K562 (cell line): ENCODE measurements around the gene ZNF407. TPM values are rescaled to one million over a fixed set of nuclear protein-coding genes. Genes with fewer than 3 reads are reported as not detected.

Source experiments
- ATAC-seq: fragments of 200-7000 bp; cut with Tn5 transposase; 3 replicates; pipeline ENCODE4 v1.9.1; 2020; ENCODE audit warnings: moderate library complexity
- BruUV-seq: library from RNA; stranded (reverse); fragments of 400-500 nt; replicated peaks from 2 replicates; lab custom pipeline; 2021; lab: Mats Ljungman, UMichigan
- CTCF ChIA-PET: fragments of 300-600 bp; formaldehyde crosslinking; extraction: SDS; loops from one replicate; lab custom pipeline; 2021; ENCODE audit warnings: low intra/inter-chr PET ratio; lab: Yijun Ruan, JAX
- POLR2A ChIA-PET: fragments of 300-600, 350-650 bp; sonication (Branson Sonifier 250); formaldehyde crosslinking; extraction: SDS; loops from one replicate; lab custom pipeline; 2021; ENCODE audit warnings: antibody characterized with exemption, inconsistent platforms; lab: Yijun Ruan, JAX
- DNase-seq, 4 experiments: peaks; one replicate each; pipeline versions ENCODE4 v3.0.0 to v3.0.0-alpha.2; 2011 to 2018; ENCODE audit warnings: low spot score in 3 of 4, mixed read lengths in 3 of 4; ENCODE audit errors: extremely low read depth in 1 of 4
- FAIRE-seq: peaks from 2 replicates; lab custom pipeline; 2011; peaks lifted over from hg19 to GRCh38; lab: Jason Lieb, UNC
- H2AFZ ChIP-seq: 2 replicates; pipeline ENCODE4 v1.6.0; 2011; ENCODE audit warnings: low read depth, low read length, control low read depth, inconsistent platforms
- H3K27ac ChIP-seq: fragments of 200-600 bp; 3 replicates; pipeline ENCODE4 v1.8.0; 2011; ENCODE audit warnings: low read depth, mild to moderate bottlenecking, control low read depth, inconsistent platforms, low read length, moderate library complexity, mixed read lengths; ENCODE audit errors: extremely low read depth
- H3K27me3 ChIP-seq, 2 experiments: fragments of 300-600 bp in 1 of 2; 2 replicates in 1 of 2; 3 replicates in 1 of 2; pipeline versions ENCODE4 v1.6.0 to v1.8.0; 2011; ENCODE audit warnings: inconsistent platforms in 2 of 2, low read length in 2 of 2, mild to moderate bottlenecking in 1 of 2, mixed read lengths in 1 of 2, moderate library complexity in 1 of 2; ENCODE audit not compliant: control insufficient read depth in 2 of 2, insufficient read depth in 2 of 2
- H3K36me3 ChIP-seq: fragments of 300-600 bp; 3 replicates; pipeline ENCODE4 v1.8.0; 2011; ENCODE audit warnings: mild to moderate bottlenecking, low read length, inconsistent platforms; ENCODE audit not compliant: control insufficient read depth, insufficient read depth
- H3K4me1 ChIP-seq, 2 experiments: fragments of 200-600 bp in 1 of 2; replicated peaks in 1 of 2; 2 replicates in 1 of 2; 3 replicates in 1 of 2; pipeline versions ENCODE4 v1.5.1 to v1.8.0; 2011; ENCODE audit warnings: inconsistent platforms in 2 of 2, low read length in 2 of 2, mild to moderate bottlenecking in 1 of 2, mixed read lengths in 1 of 2, moderate library complexity in 1 of 2; ENCODE audit not compliant: control insufficient read depth in 2 of 2, insufficient read depth in 2 of 2
- H3K4me2 ChIP-seq: 2 replicates; pipeline ENCODE4 v1.6.1; 2011; ENCODE audit warnings: low read length, control low read depth, inconsistent platforms, mixed read lengths; ENCODE audit not compliant: insufficient read depth
- H3K4me3 ChIP-seq: fragments of 200-600 bp; sonication (generic), shearing (Covaris generic); 2 replicates; pipeline ENCODE4 v1.5.1; 2016; ENCODE audit warnings: control low read depth, inconsistent platforms
- H3K79me2 ChIP-seq: fragments of 200-600 bp; 3 replicates; pipeline ENCODE4 v1.8.0; 2011; ENCODE audit warnings: low read length, inconsistent platforms; ENCODE audit not compliant: control insufficient read depth, insufficient read depth
- H3K9ac ChIP-seq, 2 experiments: 2 replicates each; pipeline versions ENCODE4 v1.6.0 to v1.6.1; 2011; ENCODE audit warnings: low read depth in 2 of 2, low read length in 2 of 2, control low read depth in 1 of 2, inconsistent platforms in 1 of 2, mild to moderate bottlenecking in 1 of 2, mixed read lengths in 1 of 2; ENCODE audit not compliant: insufficient read depth in 1 of 2
- H3K9me1 ChIP-seq: one replicate; pipeline ENCODE4 v1.6.0; 2011; ENCODE audit warnings: inconsistent platforms, mild to moderate bottlenecking, low read length, moderate library complexity; ENCODE audit not compliant: control insufficient read depth, insufficient read depth
- H3K9me3 ChIP-seq: replicated peaks from 2 replicates; pipeline ENCODE4 v1.5.1; 2011; ENCODE audit warnings: low read depth, low read length, inconsistent platforms; ENCODE audit not compliant: control insufficient read depth, insufficient read depth
- H4K20me1 ChIP-seq: replicated peaks from 2 replicates; pipeline ENCODE4 v1.6.1; 2011; ENCODE audit warnings: low read length, inconsistent platforms, mixed read lengths; ENCODE audit not compliant: control insufficient read depth, insufficient read depth
- ADNP ChIP-seq: fragments of 200-800 bp; sonication (Bioruptor generic); IDR thresholded peaks from 2 replicates; pipeline ENCODE4 v1.6.1; 2016; ENCODE audit warnings: missing genetic modification characterization, missing compliant biosample characterization
- ARHGAP35 ChIP-seq: fragments of 450-650 bp; IDR thresholded peaks from 2 replicates; pipeline ENCODE4 v1.6.1; 2018; ENCODE audit not compliant: partially characterized antibody
- BHLHE40 ChIP-seq: IDR thresholded peaks from 2 replicates; pipeline ENCODE4 v1.6.1; 2011; ENCODE audit warnings: low read length, improper control_type of control experiment
- CBX1 ChIP-seq: sonication (generic); IDR thresholded peaks from 2 replicates; pipeline ENCODE4 v1.6.1; 2016; ENCODE audit warnings: antibody characterized with exemption, low read depth, mild to moderate bottlenecking
- FIP1L1 ChIP-seq: fragments of 200-400 bp; formaldehyde crosslinking; IDR thresholded peaks from 2 replicates; pipeline ENCODE4 v1.6.1; 2018; ENCODE audit warnings: mild to moderate bottlenecking, low read depth, low read length; ENCODE audit not compliant: poor library complexity, severe bottlenecking
- HOXB6 ChIP-seq: fragments of 250-450 bp; sonication (Bioruptor Pico); IDR thresholded peaks from 2 replicates; pipeline ENCODE4 v1.5.1; 2022; ENCODE audit warnings: mild to moderate bottlenecking, borderline replicate concordance
- KLF16 ChIP-seq: IDR thresholded peaks from 2 replicates; pipeline ENCODE4 v1.6.1; 2016; ENCODE audit warnings: antibody characterized with exemption
- POU5F1 ChIP-seq: fragments of 150-350 bp; IDR thresholded peaks from 2 replicates; pipeline ENCODE4 v1.6.1; 2014; ENCODE audit warnings: borderline replicate concordance, low read length, low read depth, mild to moderate bottlenecking; ENCODE audit not compliant: partially characterized antibody
- ZBED1 ChIP-seq: IDR thresholded peaks from 2 replicates; pipeline ENCODE4 v1.6.1; 2014
- ZFX ChIP-seq: sonication (generic); formaldehyde crosslinking; IDR thresholded peaks from 2 replicates; pipeline ENCODE4 v1.8.0; 2022; ENCODE audit warnings: mild to moderate bottlenecking, missing genetic modification reagents, moderate library complexity
- ZNF384 ChIP-seq: IDR thresholded peaks from 2 replicates; pipeline ENCODE4 v1.6.1; 2012; ENCODE audit warnings: low read depth, low read length, improper control_type of control experiment
- ZNF444 ChIP-seq: fragments of 250-450 bp; sonication (Bioruptor Pico); IDR thresholded peaks from 2 replicates; pipeline ENCODE4 v1.4.0; 2020; ENCODE audit warnings: mild to moderate bottlenecking, moderate library complexity
- ZNF707 ChIP-seq: fragments of 250-450 bp; sonication (Bioruptor Pico); conservative IDR thresholded peaks from 2 replicates; pipeline ENCODE4 v1.8.0; 2022; ENCODE audit warnings: inconsistent platforms, mild to moderate bottlenecking, moderate library complexity
- WGBS: fragments of 100-300 bp; shearing (Covaris generic); methylation state at CpG from one replicate; pipeline ENCODE4 v1.1.6; 2016; ENCODE audit warnings: low coverage, mixed read lengths; ENCODE audit not compliant: insufficient coverage; ENCODE audit errors: missing lambda C conversion rate; 5-methylcytosine and 5-hydroxymethylcytosine counted together
- in situ Hi-C: fragments of 300-500 bp; cut with MboI; formaldehyde crosslinking; loops from 4 replicates; pipeline ENCODE4 v1.15.0; 2018; ENCODE audit warnings: inconsistent platforms, mixed read lengths
- intact Hi-C: fragments of 100-400 bp; cut with micrococcal nuclease; formaldehyde crosslinking; loops from 2 replicates; pipeline ENCODE4 v1.14.2; 2022
- polyA plus RNA-seq, 8 experiments: library from polyadenylated mRNA; depleted of rRNA in 4 of 8; stranded (reverse) in 5 of 8; unstranded in 3 of 8; fragments of >200 nt; fragmentation: Nextera tagmentation in 2 of 8; fragmentation: Illumina TruSeq in 1 of 8; extraction: Ambion mirVana in 2 of 8; extraction: Trizol in 1 of 8; gene quantifications; 2 replicates each; pipeline versions ENCODE4 v1.2.1 to v1.2.3, GENCODE V29; 2011 to 2014; ENCODE audit warnings: inconsistent platforms in 1 of 8, missing spikeins in 1 of 8
- total RNA-seq, 7 experiments: library from RNA; depleted of rRNA in 6 of 7; stranded (reverse); fragments of >200 nt in 6 of 7; fragmentation: Illumina TruSeq in 2 of 7; extraction: Trizol in 2 of 7; gene quantifications; 2 replicates each; pipeline versions ENCODE4 v1.2.1 to v1.2.3, GENCODE V29; 2011 to 2021; ENCODE audit warnings: low replicate concordance in 1 of 7
- TF ChIP-seq, protein P1 (sequence below): fragments of 450-650 bp; IDR thresholded peaks from 2 replicates; pipeline ENCODE4 v1.6.1; 2016

ZNF407 gene
- total and polyA plus RNA-seq, 9 of the 15 experiments (the other 6 are each of a cell fraction or from before 2014, with no cell fraction given): 0.21 to 5.4 (median 2.3) TPM

DNA sequence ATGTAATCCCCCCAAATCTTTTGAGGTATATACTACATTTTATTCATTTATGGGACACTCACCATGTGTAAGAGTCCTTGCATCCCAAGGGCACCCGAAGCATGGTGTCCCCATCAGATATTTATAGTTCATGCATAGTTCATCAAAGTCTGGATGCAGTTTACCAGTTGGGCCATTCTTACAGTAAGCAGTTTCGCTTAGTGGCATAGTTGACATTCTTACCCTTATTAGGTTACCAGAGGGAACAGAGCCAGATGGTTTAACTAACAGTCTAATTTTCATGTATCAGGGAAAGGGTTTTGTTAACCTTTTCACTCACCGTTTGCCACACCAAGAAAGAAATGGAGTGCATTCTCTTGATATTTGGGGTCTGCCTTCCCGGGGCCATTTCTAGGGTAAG is 7.1 kb downstream of the ZNF407 start:
- TF ChIP-seq KLF16 (no peak), POU5F1 (no peak), ZFX (CRISPR knock-in tag) (no peak), ZBED1 (no peak), BHLHE40 (no peak), CBX1 (no peak), ARHGAP35 (no peak), ADNP (tag) (no peak), ZNF444 (CRISPR knock-in tag) (no peak), HOXB6 (CRISPR knock-in tag) (no peak), ZNF707 (CRISPR knock-in tag) (no peak), FIP1L1 (no peak), ZNF384 (no peak)
- TF ChIP-seq, protein P1, sequence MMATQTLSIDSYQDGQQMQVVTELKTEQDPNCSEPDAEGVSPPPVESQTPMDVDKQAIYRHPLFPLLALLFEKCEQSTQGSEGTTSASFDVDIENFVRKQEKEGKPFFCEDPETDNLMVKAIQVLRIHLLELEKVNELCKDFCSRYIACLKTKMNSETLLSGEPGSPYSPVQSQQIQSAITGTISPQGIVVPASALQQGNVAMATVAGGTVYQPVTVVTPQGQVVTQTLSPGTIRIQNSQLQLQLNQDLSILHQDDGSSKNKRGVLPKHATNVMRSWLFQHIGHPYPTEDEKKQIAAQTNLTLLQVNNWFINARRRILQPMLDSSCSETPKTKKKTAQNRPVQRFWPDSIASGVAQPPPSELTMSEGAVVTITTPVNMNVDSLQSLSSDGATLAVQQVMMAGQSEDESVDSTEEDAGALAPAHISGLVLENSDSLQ: no peak
- Histone ChIP-seq H3K4me3 (no peak overlapping the region), H3K9ac (no peak overlapping the region), H3K27me3 (no peaks in the 10 kb centered on the region), H2AFZ (no peak overlapping the region), H4K20me1 (no peaks in the 10 kb centered on the region), H3K4me1 (no peaks in the 10 kb centered on the region; a peak in 1 of 5 replicates), H3K4me2 (no peak overlapping the region), H3K79me2 (peaks cover 9% of the 10 kb centered on the region; the same call in 1 of the 3 replicates), H3K27ac (no peak overlapping the region), H3K36me3 (no peaks in the 10 kb centered on the region), H3K9me3 (no peaks in the 10 kb centered on the region), H3K9me1 (no peaks in the 10 kb centered on the region)
- no TSS peak for BruUV-seq
- ATAC-seq (no peak), FAIRE-seq (no peak), DNase-seq (no peak)
- WGBS: 42% methylated on average over 4 of the region's 4 CpGs
- POLR2A ChIA-PET: no interaction called here
- CTCF ChIA-PET: no interaction called here
- in situ Hi-C loops (no loop called here), intact Hi-C loops (no loop called here)
